NCI-H524 (cell line): ENCODE results near the gene GALNT11.
A peak's percentile ranks its signal among the peaks of the same experiment; 100 is the strongest.
"Not testable (repeated sequence)": the region's sequence is repeated elsewhere in the genome, so short reads cannot be mapped to it uniquely, and the experiment has no call there.

ENCODE experiments used
- DNase-seq, 2 experiments: peaks; one replicate each; lab custom pipeline; 2025; lab: John Stamatoyannopoulos, UW

The GALNT11 gene

GRCh38 chr7:152027491-152028365 is 2.3 kb downstream of the GALNT11 start:
- DNase-seq = not testable (repeated sequence)

DNA sequence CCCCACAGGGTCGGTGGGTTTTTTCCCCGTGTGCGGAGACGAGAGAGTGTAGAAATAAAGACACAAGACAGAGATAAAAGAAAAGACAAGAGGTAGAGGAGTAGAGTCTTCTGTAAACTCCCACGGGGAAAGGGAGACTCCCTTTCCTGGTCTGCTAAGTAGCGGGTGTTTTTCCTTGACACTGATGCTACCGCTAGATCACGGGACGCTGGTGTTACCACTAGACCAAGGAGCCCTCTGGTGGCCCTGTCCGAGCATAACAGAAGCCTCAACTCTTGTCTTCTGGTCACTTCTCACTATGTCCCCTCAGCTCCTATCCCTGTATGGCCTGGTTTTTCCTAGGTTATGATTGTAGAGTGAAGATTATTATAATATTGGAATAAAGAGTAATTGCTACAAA is 4.6 kb downstream of the GALNT11 start:
- DNase-seq = peak; percentile 5 to 58

- not testable (repeated sequence) for DNase-seq
These were observed 5.2 kb downstream of the GALNT11 start for GRCh38 chr7:152030639-152031038.

GRCh38 chr7:152035817-152036216 is 10.3 kb downstream of the GALNT11 start:
- no peak for DNase-seq

DNA sequence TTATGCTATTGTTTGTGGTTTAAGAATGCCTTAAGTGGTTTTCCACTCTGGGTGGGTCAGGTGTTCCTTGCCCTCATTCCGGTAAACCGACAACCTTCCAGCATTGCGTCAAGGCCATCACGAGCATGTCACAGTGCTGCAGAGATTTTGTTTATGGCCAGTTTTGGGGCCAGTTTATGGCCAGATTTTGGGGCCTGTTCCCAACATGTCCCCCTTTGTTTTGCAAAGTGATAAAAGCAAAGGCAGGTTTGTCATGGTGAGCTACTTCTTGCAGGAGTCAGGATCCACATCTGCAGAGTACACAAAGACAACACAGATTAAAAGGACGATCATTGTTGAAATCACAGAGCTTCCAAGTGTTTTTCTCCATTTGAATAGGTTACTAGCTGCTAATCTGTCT is 12.9 kb downstream of the GALNT11 start:
- DNase-seq = not testable (repeated sequence)

GRCh38 chr7:152043086-152043485 is 17.6 kb downstream of the GALNT11 start:
- DNase-seq = not testable (repeated sequence)

GRCh38 chr7:152044909-152045308 is 19.4 kb downstream of the GALNT11 start:
- not testable (repeated sequence) for DNase-seq

- no peak for DNase-seq
These were observed 21.1 kb downstream of the GALNT11 start for GRCh38 chr7:152046531-152046930.

- DNase-seq = no peak
These were observed 22.6 kb downstream of the GALNT11 start for GRCh38 chr7:152048051-152048450.

- no peak for DNase-seq
These were observed 25.1 kb downstream of the GALNT11 start for GRCh38 chr7:152050547-152050971.

DNA sequence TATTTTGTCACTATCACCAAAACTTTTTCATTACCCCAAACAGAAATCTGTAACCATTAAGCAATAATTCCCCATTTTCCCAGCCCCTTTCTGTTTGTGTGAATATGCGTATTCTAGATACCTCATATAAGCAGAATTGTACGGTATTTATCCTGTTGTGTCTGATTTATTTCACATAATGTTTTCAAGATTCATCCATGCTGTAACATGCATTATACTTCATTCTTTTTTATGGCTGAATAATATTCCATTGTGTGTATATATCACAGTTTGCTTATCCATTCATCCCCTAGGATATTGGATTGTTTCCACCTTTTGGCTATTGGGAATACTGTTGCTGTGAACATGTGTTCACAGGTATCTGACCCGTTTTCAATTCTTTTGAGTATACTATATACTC is 26.5 kb downstream of the GALNT11 start:
- DNase-seq = no peak

GRCh38 chr7:152052771-152053170 is 27.3 kb downstream of the GALNT11 start:
- peak; percentile 2 to 50 for DNase-seq

DNA sequence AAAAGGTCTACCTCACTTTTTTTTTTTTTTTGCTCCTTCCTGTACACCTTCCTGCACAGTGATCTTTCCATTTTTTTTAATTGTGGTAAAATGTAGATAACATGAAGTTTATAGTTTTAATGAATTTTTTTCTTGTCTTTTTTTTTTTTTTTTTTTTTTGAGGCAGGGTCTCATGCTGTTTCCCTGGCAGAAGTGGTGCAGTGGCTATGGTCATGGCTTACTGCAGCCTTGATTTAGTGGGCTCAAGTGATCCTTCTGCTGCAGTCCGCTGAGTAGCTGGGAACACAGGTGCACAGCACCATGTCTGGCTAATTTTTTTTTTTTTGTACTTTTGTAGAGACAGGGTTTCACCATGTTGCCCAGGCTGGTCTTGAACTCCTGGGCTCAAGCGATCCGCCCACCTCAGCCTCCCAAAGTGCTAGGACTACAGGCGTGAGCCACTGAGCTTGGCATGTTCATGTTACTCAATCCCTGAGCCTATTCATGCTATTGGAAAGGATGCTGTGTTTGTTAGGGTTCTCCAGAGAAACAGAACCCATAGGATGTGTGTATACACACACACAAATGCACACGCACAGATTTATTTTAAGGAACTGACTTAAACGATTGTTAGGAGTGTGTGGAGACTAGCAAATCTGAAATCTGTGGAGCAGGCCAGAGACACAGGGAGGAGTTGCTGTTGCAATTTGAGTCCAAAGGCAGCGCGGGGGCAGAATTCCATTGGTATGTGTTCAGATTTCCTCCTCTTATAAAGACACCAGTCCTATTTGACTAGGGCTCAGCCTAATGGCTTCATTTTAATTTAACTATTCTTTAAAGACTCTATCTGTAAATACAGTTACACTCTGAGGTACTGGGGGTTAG is 29.1 kb downstream of the GALNT11 start:
- DNase-seq = no peak

GRCh38 chr7:152056621-152057274 is 31.3 kb downstream of the GALNT11 start:
- DNase-seq = no peak

DNA sequence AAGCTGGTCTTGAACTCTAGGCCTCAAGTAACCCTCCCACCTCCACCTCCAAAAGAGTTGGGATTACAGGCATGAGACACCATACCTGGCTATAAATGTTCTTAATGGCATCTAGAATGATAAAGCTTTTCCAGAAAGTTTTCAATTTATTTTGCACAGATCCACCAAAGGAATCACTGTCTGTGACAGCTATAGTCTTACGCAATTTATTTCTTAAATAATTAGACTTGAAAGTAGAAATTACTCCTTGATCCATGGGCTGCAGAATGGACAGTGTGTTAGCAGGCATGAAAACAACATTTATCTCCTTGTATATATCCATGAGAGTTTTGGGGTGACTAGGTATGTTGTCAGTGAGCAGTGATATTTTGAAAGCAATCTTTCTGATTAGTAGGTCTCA is 33.8 kb downstream of the GALNT11 start:
- no peak for DNase-seq

GRCh38 chr7:152061086-152061485 is 35.6 kb downstream of the GALNT11 start:
- DNase-seq = not testable (repeated sequence)

DNA sequence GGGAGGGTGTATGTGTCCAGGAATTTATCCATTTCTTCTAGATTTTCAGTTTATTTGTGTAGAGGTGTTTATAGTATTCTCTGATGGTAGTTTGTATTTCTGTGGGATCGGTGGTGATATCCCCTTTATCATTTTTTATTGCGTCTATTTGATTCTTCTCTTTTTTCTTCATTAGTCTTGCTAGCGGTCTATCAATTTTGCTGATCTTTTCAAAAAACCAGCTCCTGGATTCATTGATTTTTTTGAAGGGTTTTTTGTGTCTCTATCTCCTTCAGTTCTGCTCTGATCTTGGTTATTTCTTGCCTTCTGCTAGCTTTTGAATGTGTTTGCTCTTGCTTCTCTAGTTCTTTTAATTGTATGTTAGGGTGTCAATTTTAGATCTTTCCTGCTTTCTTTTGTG is 37.7 kb downstream of the GALNT11 start:
- not testable (repeated sequence) for DNase-seq

DNA sequence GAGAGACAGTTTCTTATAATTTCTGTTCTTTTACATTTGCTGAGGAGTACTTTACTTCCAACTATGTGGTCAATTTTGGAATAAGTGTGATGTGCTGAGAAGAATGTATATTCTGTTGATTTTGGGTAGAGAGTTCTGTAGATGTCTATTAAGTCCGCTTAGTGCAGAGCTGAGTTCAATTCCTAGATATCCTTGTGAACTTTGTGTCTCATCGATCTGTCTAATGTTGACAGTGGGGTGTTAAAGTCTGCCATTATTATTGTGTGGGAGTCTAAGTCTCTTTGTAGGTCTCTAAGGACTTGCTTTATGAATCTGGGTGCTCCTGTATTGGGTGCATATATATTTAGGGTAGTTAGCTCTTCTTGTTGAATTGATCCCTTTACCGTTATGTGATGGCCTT is 38.3 kb downstream of the GALNT11 start:
- not testable (repeated sequence) for DNase-seq

- not testable (repeated sequence) for DNase-seq
These were observed 40.4 kb downstream of the GALNT11 start for GRCh38 chr7:152065800-152066344.

- no peak for DNase-seq
These were observed 46.9 kb downstream of the GALNT11 start for GRCh38 chr7:152072421-152072820.

DNA sequence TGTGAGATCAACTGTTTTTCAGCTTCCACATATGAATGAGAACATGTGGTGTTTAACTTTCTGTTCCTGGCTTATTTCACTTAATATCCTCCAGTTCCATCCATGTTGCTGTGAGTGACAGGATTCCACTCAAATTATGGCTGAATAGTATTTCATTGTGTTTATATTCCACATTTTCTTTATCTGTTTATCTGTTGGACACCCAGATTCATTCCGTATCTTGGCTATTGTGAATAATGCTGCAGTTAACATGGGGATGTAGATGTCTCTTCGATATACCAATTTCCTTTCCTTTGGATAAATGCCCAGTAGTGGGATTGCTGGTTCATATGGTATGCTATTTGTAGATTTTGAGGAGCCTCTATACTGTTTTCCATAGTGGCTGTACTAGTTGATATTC is 47.9 kb downstream of the GALNT11 start:
- no peak for DNase-seq

DNA sequence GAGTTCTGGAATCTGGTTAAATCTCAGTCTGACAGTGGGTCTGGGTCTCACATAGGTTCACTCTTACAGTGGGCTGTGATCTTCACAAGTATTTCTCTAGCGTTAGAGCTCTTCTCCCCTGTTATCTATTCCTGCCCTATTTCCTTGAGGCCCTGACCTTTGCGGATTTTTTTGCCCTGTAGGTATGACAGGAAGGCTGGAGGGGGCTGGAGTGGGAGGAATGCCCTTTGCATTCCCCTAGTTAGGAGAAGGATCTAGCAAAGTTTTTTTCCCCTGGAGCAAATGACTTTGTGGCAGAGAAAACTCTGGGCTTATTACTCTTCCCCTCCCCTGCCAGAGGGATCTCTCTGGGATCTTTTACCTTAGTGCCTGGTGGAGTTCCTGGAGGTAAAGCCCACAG is 49.2 kb downstream of the GALNT11 start:
- DNase-seq = no peak
